ENCODE results near the gene ATP6AP2. TPM values are rescaled to one million over a fixed set of nuclear protein-coding genes. Genes with fewer than 3 reads are reported as not detected.

ATP6AP2 gene
- total RNA-seq, 1 experiment from 2014 or later = 62.0 TPM

GRCh38 chrX:40632199-40632598 is 51.4 kb downstream of the ATP6AP2 start:
- Histone ChIP-seq H3K9ac (ENCODE audit: low read length) (no peak overlapping the region), H3K36me3 (ENCODE audit: control insufficient read depth in 1 of 2, insufficient read depth in 2 of 2, low read length in 2 of 2) (peaks cover 13 to 16% of the 10 kb centered on the region in 2 experiments; a peak in 3 of 4 replicates), H4K20me1 (ENCODE audit: insufficient read depth) (no peaks in the 10 kb centered on the region), H3K79me2 (ENCODE audit: insufficient read depth, low read length) (no peaks in the 10 kb centered on the region), H3K4me2 (ENCODE audit: low read length) (no peak overlapping the region), H3K4me1 (ENCODE audit: control insufficient read depth in 1 of 2, insufficient read depth in 2 of 2, low read length in 2 of 2) (no peaks in the 10 kb centered on the region), H3K9me2 (ENCODE audit: insufficient read depth) (no peaks in the 10 kb centered on the region), H2AFZ (ENCODE audit: low read depth, low read length, poor library complexity, severe bottlenecking) (no peak overlapping the region), H3K27me3 (ENCODE audit: insufficient read depth, low read length) (no peaks in the 10 kb centered on the region), H3K27ac (ENCODE audit: low read depth, low read length) (no peak overlapping the region), H3K4me3 (replicated peaks in 1 of 2; ENCODE audit: low read depth in 1 of 2, low read length in 2 of 2) (no peak overlapping the region), H3K9me3 (ENCODE audit: control insufficient read depth in 1 of 2, insufficient read depth in 1 of 2, low read depth in 1 of 2, low read length in 2 of 2) (no peaks in the 10 kb centered on the region)
- CTCF ChIA-PET = no interaction called here
- RAD21 ChIA-PET (ENCODE audit: low non-redundant PET in 1 of 2, low total read pairs in 2 of 2, uncharacterized antibody in 2 of 2, unreplicated experiment in 2 of 2) = no interaction called here
- intact Hi-C loops (cut with micrococcal nuclease) = no loop called here
- no peak for TF ChIP-seq ZFX (IDR thresholded peaks at IDR 0.05)
- no peak for TF ChIP-seq EZH2phosphoT487 (IDR thresholded peaks at IDR 0.05; ENCODE audit: borderline replicate concordance)
- TF ChIP-seq EZH2 (IDR thresholded peaks at IDR 0.05) = no peak
- TF ChIP-seq POLR2AphosphoS5 (IDR thresholded peaks at IDR 0.05; ENCODE audit: low read depth, low read length) = no peak
- TF ChIP-seq CTCF (IDR thresholded peaks at IDR 0.05 in 2 of 3, conservative IDR thresholded peaks at IDR 0.05 in 1 of 3; ENCODE audit: borderline replicate concordance in 1 of 3, insufficient read depth in 1 of 3, low read depth in 2 of 3, low read length in 2 of 3) = no peak
- TF ChIP-seq FOSL1 (IDR thresholded peaks at IDR 0.05; ENCODE audit: low read depth) = no peak
- no peak for TF ChIP-seq RAD21 (IDR thresholded peaks at IDR 0.05; ENCODE audit: low read depth)
- TF ChIP-seq MAX (IDR thresholded peaks at IDR 0.05) = no peak
- no peak for TF ChIP-seq ELF1 (IDR thresholded peaks at IDR 0.05; ENCODE audit: borderline replicate concordance, low read depth)
- TF ChIP-seq CEBPB (IDR thresholded peaks at IDR 0.05; ENCODE audit: low read depth) = no peak
- no peak for TF ChIP-seq JUND (IDR thresholded peaks at IDR 0.05)
- no peak for TF ChIP-seq SIN3A (IDR thresholded peaks at IDR 0.05; ENCODE audit: low read depth)
- TF ChIP-seq SP1 (IDR thresholded peaks at IDR 0.05; ENCODE audit: low read depth) = no peak
- no peak for TF ChIP-seq REST (IDR thresholded peaks at IDR 0.05; ENCODE audit: low read depth)
- TF ChIP-seq EGR1 (IDR thresholded peaks at IDR 0.05; ENCODE audit: low read depth) = no peak
- TF ChIP-seq SRF (IDR thresholded peaks at IDR 0.05; ENCODE audit: low read depth) = no peak
- no peak for TF ChIP-seq CBX3 (IDR thresholded peaks at IDR 0.05; ENCODE audit: low read depth)
- no peak for TF ChIP-seq ZBTB33 (IDR thresholded peaks at IDR 0.05; ENCODE audit: extremely low read depth, insufficient replicate concordance, low read length)
- BruUV-seq (replicated peaks) = no TSS peak
- POLR2A ChIA-PET = no interaction called here
- no peak for DNase-seq (ENCODE audit: low read depth, low spot score)
- no peak for ATAC-seq

All from HCT116 (cell line).